ENCODE measurements around the gene SCN3B. TPM values are rescaled to one million over a fixed set of nuclear protein-coding genes. Genes with fewer than 3 reads are reported as not detected.

The SCN3B gene, protein sequence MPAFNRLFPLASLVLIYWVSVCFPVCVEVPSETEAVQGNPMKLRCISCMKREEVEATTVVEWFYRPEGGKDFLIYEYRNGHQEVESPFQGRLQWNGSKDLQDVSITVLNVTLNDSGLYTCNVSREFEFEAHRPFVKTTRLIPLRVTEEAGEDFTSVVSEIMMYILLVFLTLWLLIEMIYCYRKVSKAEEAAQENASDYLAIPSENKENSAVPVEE
- 2.8 TPM for total RNA-seq
- polyA plus RNA-seq (ENCODE audit: insufficient read depth, low read depth, low replicate concordance): 0.43 TPM
- long read RNA-seq, donor 1: 0 reads
- long read RNA-seq, donor 2: 0 reads
- long read RNA-seq, donor 3: 0 reads
- long read RNA-seq, donor 4: 0 reads
- long read RNA-seq, donor 5: 0 reads
- long read RNA-seq, donor 6, full-length matches to known transcripts: 1 of 1 reads
- long read RNA-seq, donor 6, partial matches to known transcripts: 0 of 1 reads
- long read RNA-seq, donor 6, other reads (novel, unspliced or antisense): 0 of 1 reads
- long read RNA-seq, donor 7, partial matches to known transcripts: 0 of 1 reads
- long read RNA-seq, donor 7, other reads (novel, unspliced or antisense): 1 of 1 reads
- long read RNA-seq, donor 8: 0 reads
- long read RNA-seq, donor 9: 0 reads
- long read RNA-seq, donor 10: 0 reads

DNA sequence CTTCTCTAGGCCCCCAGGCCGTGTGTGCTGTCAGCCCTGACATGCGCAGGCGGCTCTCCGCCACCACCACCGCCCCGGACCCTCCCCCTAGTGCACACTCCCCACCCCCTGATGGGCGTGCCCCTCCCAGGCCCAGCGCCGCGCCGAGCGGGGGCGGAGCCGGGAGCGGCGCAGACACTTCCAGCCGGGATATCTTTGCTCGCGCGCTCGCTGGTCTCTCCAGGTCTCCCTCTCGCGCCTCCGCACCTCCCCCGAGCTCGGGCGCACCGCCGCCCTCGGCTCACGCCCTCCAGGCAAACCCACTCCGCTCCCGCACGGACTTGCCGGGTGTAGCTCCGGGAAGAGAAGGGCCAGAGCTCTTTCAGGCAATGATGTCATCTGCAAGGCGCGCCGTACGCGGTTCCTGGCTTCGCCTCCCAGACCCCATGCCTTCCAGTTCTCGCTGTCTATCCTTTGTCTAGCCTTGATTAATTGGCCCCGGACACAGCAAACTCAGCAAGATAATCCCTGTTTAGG lies at the start of gene SCN3B:
Gene SCN3B (minus strand): TSS at position 59 of the 516 bp plus-strand sequence. CDS start 823 bp downstream, outside the sequence.
- H3K4me1 ChIP-seq (ENCODE audit: control insufficient read depth in 2 of 3, insufficient read depth in 2 of 3, low read depth in 1 of 3, low read length in 3 of 3): peaks cover 0 to 6% (median 0%) of the 10 kb centered on the region in 3 donors
- H3K9ac ChIP-seq (ENCODE audit: low read length in 3 of 3): peak within 1 kb of the TSS in 1 of 3 donors; percentile 22
- DNase-seq (peak; percentile 88 to 93 (median 92)), FAIRE-seq (no peak)
- peak within 1 kb of the TSS; percentile 51 to 76 (median 69) for H3K4me3 ChIP-seq (ENCODE audit: low read length in 3 of 3)
- no peaks in the 10 kb centered on the region for H3K9me3 ChIP-seq (ENCODE audit: control insufficient read depth in 2 of 3, insufficient read depth in 1 of 3, low read length in 3 of 3)
- intact Hi-C loops (cut with DNase I): no loop called here
- H3K27ac ChIP-seq (ENCODE audit: low read depth in 2 of 2, low read length in 2 of 2): peak within 1 kb of the TSS; percentile 68 to 83
- TF ChIP-seq, protein P1, sequence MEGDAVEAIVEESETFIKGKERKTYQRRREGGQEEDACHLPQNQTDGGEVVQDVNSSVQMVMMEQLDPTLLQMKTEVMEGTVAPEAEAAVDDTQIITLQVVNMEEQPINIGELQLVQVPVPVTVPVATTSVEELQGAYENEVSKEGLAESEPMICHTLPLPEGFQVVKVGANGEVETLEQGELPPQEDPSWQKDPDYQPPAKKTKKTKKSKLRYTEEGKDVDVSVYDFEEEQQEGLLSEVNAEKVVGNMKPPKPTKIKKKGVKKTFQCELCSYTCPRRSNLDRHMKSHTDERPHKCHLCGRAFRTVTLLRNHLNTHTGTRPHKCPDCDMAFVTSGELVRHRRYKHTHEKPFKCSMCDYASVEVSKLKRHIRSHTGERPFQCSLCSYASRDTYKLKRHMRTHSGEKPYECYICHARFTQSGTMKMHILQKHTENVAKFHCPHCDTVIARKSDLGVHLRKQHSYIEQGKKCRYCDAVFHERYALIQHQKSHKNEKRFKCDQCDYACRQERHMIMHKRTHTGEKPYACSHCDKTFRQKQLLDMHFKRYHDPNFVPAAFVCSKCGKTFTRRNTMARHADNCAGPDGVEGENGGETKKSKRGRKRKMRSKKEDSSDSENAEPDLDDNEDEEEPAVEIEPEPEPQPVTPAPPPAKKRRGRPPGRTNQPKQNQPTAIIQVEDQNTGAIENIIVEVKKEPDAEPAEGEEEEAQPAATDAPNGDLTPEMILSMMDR (IDR thresholded peaks at IDR 0.05; ENCODE audit: borderline replicate concordance, extremely low read depth, insufficient read depth): no peak
- H3K36me3 ChIP-seq (ENCODE audit: control insufficient read depth in 2 of 3, insufficient read depth in 3 of 3, low read length in 3 of 3): no peaks in the 10 kb centered on the region
- peaks cover 13% of the 10 kb centered on the region for H3K27me3 ChIP-seq (ENCODE audit: control insufficient read depth, insufficient read depth, low read length)

DNA sequence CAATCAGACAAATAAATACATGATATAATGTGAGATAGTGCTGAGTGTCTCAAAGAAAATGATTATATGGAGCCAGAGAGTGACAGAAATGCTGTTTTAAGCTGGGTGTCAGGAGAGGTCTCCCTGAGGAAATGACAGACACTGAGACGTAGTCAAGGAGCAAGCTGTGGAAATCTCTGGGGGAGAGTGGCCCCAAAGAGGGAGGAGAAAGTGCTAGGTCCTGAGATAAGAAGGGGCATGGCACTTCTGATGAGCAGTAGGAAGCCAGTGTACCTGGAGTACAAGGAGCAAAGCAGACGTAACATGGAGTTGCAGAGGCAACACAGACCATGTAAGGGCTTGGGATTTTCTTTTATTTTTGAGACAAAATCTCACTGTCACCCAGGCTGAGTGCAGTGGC lies 48.3 kb upstream of the SCN3B start:
- no peaks in the 10 kb centered on the region for H3K36me3 ChIP-seq (ENCODE audit: control insufficient read depth in 2 of 3, insufficient read depth in 3 of 3, low read length in 3 of 3)
- FAIRE-seq (no peak), DNase-seq (no peak)
- H3K9ac ChIP-seq (ENCODE audit: low read length in 3 of 3): no peak overlapping the region
- no peaks in the 10 kb centered on the region for H3K9me3 ChIP-seq (ENCODE audit: control insufficient read depth in 2 of 3, insufficient read depth in 1 of 3, low read length in 3 of 3)
- no peak overlapping the region for H3K27ac ChIP-seq (ENCODE audit: low read depth in 2 of 2, low read length in 2 of 2)
- H3K4me1 ChIP-seq (ENCODE audit: control insufficient read depth in 2 of 3, insufficient read depth in 2 of 3, low read depth in 1 of 3, low read length in 3 of 3): no peaks in the 10 kb centered on the region
- TF ChIP-seq, protein P1 (IDR thresholded peaks at IDR 0.05; ENCODE audit: borderline replicate concordance, extremely low read depth, insufficient read depth): no peak
- H3K4me3 ChIP-seq (ENCODE audit: low read length in 3 of 3): no peak overlapping the region
- H3K27me3 ChIP-seq (ENCODE audit: control insufficient read depth, insufficient read depth, low read length): no peaks in the 10 kb centered on the region
- intact Hi-C loops (cut with DNase I): loop anchor here (10.0 kb wide), 1 partner anchor 188 kb away; no protein-coding TSS in a partner anchor

GRCh38 chr11:123702139-123702538 lies 47.7 kb upstream of the SCN3B start:
- TF ChIP-seq, protein P1 (IDR thresholded peaks at IDR 0.05; ENCODE audit: borderline replicate concordance, extremely low read depth, insufficient read depth): no peak
- Histone ChIP-seq H3K9me3 (ENCODE audit: control insufficient read depth in 2 of 3, insufficient read depth in 1 of 3, low read length in 3 of 3) (no peaks in the 10 kb centered on the region), H3K4me1 (ENCODE audit: control insufficient read depth in 2 of 3, insufficient read depth in 2 of 3, low read depth in 1 of 3, low read length in 3 of 3) (no peaks in the 10 kb centered on the region), H3K9ac (ENCODE audit: low read length in 3 of 3) (no peak overlapping the region), H3K36me3 (ENCODE audit: control insufficient read depth in 2 of 3, insufficient read depth in 3 of 3, low read length in 3 of 3) (no peaks in the 10 kb centered on the region), H3K27me3 (ENCODE audit: control insufficient read depth, insufficient read depth, low read length) (no peaks in the 10 kb centered on the region), H3K27ac (ENCODE audit: low read depth in 2 of 2, low read length in 2 of 2) (no peak overlapping the region), H3K4me3 (ENCODE audit: low read length in 3 of 3) (no peak overlapping the region)
- intact Hi-C loops (cut with DNase I): loop anchor here (10.0 kb wide), 1 partner anchor 187 kb away; no protein-coding TSS in a partner anchor
- no peak for FAIRE-seq
- DNase-seq: peak in 4 of 5 donors; percentile 38 to 53 (median 50)
